PC-3 (cell line): ENCODE measurements around the gene CADM3.
A peak's percentile ranks its signal among the peaks of the same experiment; 100 is the strongest.

ENCODE experiments used
- CTCF ChIP-seq: fragments of 300-600 bp; sonication (generic); conservative IDR thresholded peaks from 2 replicates; pipeline ENCODE4 v1.5.1; 2017; ENCODE audit warnings: antibody characterized with exemption, low read depth, mild to moderate bottlenecking, low read length
- EZH2phosphoT487 ChIP-seq: fragments of 300-600 bp; sonication (generic); IDR thresholded peaks from 2 replicates; pipeline ENCODE4 v1.6.1; 2018; ENCODE audit warnings: mild to moderate bottlenecking, antibody characterized with exemption, low read length, borderline replicate concordance

DNA sequence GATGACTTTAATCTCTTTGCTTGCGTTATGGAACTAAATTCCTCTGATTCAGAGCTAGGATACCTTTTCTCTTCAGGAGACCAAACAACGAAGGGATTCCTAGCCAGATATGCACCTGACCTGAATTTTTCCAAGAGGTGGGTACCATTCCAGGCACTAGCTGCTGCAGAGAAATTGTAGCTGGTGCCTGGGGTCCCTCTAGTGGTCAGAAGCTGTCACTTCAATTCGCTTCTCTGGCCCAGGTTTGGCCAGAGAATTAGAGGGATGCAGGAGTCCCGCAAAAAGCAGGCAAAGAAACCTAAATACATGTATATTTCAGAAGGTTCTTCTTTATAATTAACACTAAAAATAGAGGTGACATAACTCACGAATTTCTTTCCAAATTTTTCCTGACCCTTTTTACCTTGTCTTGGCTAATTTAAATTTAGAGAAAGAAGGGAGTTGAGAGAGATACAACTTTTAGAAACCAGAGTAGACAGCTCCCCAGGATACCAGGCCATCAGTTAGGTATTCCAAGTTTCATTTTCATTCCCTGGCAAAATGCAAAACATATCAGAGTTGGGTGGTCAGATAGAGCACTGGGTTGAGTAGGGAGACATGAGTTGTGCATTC is 42.8 kb downstream of the CADM3 start:
- peak; percentile 92 for TF ChIP-seq CTCF
- no peak for TF ChIP-seq EZH2phosphoT487
